Parathyroid adenoma (tissue), 2 donors: ENCODE measurements around the gene RDH14.

Experiments
- H2AFZ ChIP-seq: fragments of 300-600 bp; sonication (generic); one replicate; pipeline ENCODE4 v1.7.0; 2017; ENCODE audit warnings: antibody characterized with exemption, mild to moderate bottlenecking
- H3K27ac ChIP-seq: fragments of 300-600 bp; sonication (generic); one replicate; pipeline ENCODE4 v1.7.0; 2017
- H3K27me3 ChIP-seq: fragments of 300-600 bp; sonication (generic); one replicate; pipeline ENCODE4 v1.7.0; 2017; ENCODE audit warnings: low read length; ENCODE audit not compliant: control insufficient read depth, insufficient read depth
- H3K36me3 ChIP-seq: fragments of 300-600 bp; sonication (generic); one replicate; pipeline ENCODE4 v1.7.0; 2017; ENCODE audit warnings: low read length; ENCODE audit not compliant: control insufficient read depth, insufficient read depth
- H3K4me1 ChIP-seq: fragments of 300-600 bp; sonication (generic); one replicate; pipeline ENCODE4 v1.7.0; 2017; ENCODE audit warnings: control low read depth
- H3K4me2 ChIP-seq: fragments of 300-600 bp; sonication (generic); one replicate; pipeline ENCODE4 v1.7.0; 2017; ENCODE audit warnings: low read length
- H3K4me3 ChIP-seq: fragments of 300-600 bp; sonication (generic); one replicate; pipeline ENCODE4 v1.7.0; 2017; ENCODE audit warnings: low read depth, low read length
- H3K79me2 ChIP-seq: fragments of 300-600 bp; sonication (generic); one replicate; pipeline ENCODE4 v1.7.0; 2017; ENCODE audit warnings: control low read depth
- H3K9ac ChIP-seq: fragments of 300-600 bp; sonication (generic); one replicate; pipeline ENCODE4 v1.7.0; 2017; ENCODE audit warnings: mild to moderate bottlenecking
- H3K9me3 ChIP-seq: fragments of 300-600 bp; sonication (generic); one replicate; pipeline ENCODE4 v1.7.0; 2017; ENCODE audit warnings: low read length; ENCODE audit not compliant: control insufficient read depth
- TF ChIP-seq, protein P1 (sequence below): fragments of 300-600 bp; sonication (generic); IDR thresholded peaks from one replicate; pipeline ENCODE4 v1.7.0; 2017; ENCODE audit warnings: antibody characterized with exemption, mild to moderate bottlenecking
- donor health status: primary hyperparathyroidism.

The RDH14 gene

DNA sequence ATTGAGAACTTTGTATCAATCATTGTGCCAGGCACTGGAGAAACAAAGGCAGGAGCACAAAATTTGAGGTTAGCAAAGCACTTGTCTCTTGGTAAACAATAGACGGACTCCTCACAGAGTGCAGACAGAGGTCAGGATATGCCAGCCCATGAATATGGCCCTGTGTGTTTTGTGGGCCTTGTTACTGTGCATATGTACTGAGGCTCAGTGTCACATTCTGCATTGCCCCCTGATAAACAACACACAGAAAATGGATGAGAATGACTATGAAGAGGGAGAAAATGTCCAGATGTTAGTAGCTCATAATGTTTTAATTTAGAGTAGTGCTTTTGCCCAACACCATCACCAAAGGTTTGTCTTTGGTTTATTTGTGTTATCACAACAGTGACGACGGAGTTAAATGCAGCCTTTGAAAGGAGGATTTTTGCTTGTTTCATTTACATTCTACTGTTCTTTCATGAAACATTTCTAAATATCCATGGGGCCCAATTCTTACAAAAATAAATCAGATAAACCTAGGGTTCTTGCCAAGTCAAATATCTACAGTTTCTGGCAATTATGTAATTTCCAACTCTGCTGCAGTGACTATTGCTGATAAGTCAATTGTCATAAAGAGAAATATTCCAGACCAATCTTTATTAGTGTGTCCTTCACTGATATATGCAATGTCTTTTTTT is 43.5 kb upstream of the RDH14 start:
- no peaks in the 10 kb centered on the region for H3K4me1 ChIP-seq
- H3K9ac ChIP-seq: no peak overlapping the region
- H3K4me3 ChIP-seq: no peak overlapping the region
- H3K27ac ChIP-seq: no peak overlapping the region
- H3K9me3 ChIP-seq: no peaks in the 10 kb centered on the region
- no peak overlapping the region for H3K4me2 ChIP-seq
- TF ChIP-seq, protein P1, sequence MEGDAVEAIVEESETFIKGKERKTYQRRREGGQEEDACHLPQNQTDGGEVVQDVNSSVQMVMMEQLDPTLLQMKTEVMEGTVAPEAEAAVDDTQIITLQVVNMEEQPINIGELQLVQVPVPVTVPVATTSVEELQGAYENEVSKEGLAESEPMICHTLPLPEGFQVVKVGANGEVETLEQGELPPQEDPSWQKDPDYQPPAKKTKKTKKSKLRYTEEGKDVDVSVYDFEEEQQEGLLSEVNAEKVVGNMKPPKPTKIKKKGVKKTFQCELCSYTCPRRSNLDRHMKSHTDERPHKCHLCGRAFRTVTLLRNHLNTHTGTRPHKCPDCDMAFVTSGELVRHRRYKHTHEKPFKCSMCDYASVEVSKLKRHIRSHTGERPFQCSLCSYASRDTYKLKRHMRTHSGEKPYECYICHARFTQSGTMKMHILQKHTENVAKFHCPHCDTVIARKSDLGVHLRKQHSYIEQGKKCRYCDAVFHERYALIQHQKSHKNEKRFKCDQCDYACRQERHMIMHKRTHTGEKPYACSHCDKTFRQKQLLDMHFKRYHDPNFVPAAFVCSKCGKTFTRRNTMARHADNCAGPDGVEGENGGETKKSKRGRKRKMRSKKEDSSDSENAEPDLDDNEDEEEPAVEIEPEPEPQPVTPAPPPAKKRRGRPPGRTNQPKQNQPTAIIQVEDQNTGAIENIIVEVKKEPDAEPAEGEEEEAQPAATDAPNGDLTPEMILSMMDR: no peak
- no peaks in the 10 kb centered on the region for H3K79me2 ChIP-seq
- H2AFZ ChIP-seq: no peak overlapping the region
- H3K36me3 ChIP-seq: no peaks in the 10 kb centered on the region
- no peaks in the 10 kb centered on the region for H3K27me3 ChIP-seq

DNA sequence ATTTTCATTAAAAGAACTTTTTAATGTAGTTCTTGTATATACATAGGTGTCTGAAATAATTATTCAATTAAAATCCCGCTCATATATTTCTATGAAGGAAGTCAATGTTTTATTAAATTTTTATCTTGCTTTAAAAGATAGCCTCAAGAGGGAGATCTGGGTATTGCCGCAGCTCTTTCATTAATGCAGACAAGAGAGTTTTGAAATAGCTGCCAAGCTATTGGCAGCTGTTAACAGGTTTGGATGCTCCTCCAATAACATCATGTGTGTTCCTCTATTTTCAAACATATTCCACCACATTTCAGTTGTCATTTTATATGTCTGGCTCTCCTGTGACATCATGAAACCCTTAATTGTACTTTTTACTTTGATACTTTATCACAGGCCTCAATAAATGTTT is 41.8 kb upstream of the RDH14 start:
- H3K79me2 ChIP-seq: no peaks in the 10 kb centered on the region
- no peaks in the 10 kb centered on the region for H3K27me3 ChIP-seq
- no peaks in the 10 kb centered on the region for H3K36me3 ChIP-seq
- no peak overlapping the region for H3K9ac ChIP-seq
- no peaks in the 10 kb centered on the region for H3K4me1 ChIP-seq
- H2AFZ ChIP-seq: no peak overlapping the region
- TF ChIP-seq, protein P1: no peak
- no peak overlapping the region for H3K4me2 ChIP-seq
- H3K9me3 ChIP-seq: no peaks in the 10 kb centered on the region
- H3K4me3 ChIP-seq: no peak overlapping the region
- no peak overlapping the region for H3K27ac ChIP-seq

DNA sequence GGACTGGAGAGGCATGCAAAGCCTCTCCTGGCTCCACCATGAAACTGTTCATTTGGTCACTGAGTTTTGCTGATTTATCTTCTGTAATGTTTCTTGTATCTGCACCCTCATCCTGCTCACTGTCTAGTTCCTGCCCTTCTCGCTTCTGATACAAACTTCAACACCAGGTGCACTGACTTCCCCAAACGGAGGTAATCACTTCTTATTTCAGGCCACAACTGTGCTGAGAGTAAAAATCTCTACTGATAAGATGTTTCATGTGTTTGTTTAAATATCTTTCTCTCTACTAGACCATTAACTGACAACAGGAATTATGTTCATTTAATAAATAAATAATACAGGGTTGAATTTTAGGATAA is 39.8 kb upstream of the RDH14 start:
- no peaks in the 10 kb centered on the region for H3K4me1 ChIP-seq

DNA sequence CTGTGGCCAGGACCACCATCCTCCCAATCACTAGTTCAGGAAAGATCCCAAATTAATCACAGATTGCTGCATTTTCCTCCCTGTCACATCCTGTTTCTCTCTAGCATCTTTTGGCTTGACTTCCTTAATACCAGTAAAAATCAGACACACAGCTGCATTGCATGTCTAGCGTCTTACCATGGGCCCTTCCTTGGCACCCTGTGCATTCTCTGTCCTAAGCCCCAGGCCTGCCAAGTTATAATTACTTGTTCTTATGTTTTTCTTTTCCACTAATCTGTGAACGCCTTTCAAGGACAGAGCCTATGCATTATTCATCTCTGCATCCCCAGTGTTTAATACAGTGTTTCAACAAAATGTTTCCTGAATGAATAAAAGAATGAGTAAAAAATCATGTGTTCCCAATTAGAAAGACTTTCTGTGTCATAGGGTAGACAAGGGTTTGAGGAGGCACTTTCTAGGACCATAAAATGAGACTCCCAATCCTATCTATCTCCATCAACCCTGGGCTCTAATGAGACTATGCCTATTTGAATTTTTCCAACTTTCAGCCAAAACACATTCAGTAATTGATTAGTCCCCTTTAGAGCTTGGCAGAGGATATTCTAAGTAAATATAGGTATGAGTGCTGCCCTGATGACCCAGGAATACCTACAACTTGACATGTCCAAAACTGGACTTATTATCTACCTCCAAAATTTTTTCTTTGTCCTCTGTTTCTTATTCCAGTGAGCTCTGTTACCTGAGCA is 39.2 kb upstream of the RDH14 start:
- TF ChIP-seq, protein P1: no peak
- no peaks in the 10 kb centered on the region for H3K79me2 ChIP-seq
- H3K36me3 ChIP-seq: no peaks in the 10 kb centered on the region
- H2AFZ ChIP-seq: no peak overlapping the region
- no peaks in the 10 kb centered on the region for H3K4me1 ChIP-seq
- no peak overlapping the region for H3K4me2 ChIP-seq
- no peak overlapping the region for H3K4me3 ChIP-seq
- H3K27me3 ChIP-seq: no peaks in the 10 kb centered on the region
- H3K27ac ChIP-seq: no peak overlapping the region
- no peaks in the 10 kb centered on the region for H3K9me3 ChIP-seq
- no peak overlapping the region for H3K9ac ChIP-seq

More for the DNA sequence above, 39.8 kb upstream of the RDH14 start:
- Histone ChIP-seq H3K27ac (no peak overlapping the region), H3K9ac (no peak overlapping the region), H3K9me3 (no peaks in the 10 kb centered on the region), H3K4me2 (no peak overlapping the region), H3K79me2 (no peaks in the 10 kb centered on the region), H2AFZ (no peak overlapping the region), H3K36me3 (no peaks in the 10 kb centered on the region), H3K4me3 (no peak overlapping the region), H3K27me3 (no peaks in the 10 kb centered on the region)
- TF ChIP-seq, protein P1: no peak
